GM19468 (cell line): Measurements from ENCODE around the gene KCNH2.

Experiments
- ATAC-seq: cut with Tn5 transposase; IDR thresholded peaks from one replicate; pipeline ENCODE4 v1.9.1; 2021; ENCODE audit warnings: mild to moderate bottlenecking, moderate library complexity, moderate number of reproducible peaks; ENCODE audit not compliant: unreplicated experiment; ENCODE audit errors: extremely low read depth

The KCNH2 gene

GRCh38 chr7:150977382-150978125, 567 bp downstream of the KCNH2 start:
- no peak for ATAC-seq

DNA sequence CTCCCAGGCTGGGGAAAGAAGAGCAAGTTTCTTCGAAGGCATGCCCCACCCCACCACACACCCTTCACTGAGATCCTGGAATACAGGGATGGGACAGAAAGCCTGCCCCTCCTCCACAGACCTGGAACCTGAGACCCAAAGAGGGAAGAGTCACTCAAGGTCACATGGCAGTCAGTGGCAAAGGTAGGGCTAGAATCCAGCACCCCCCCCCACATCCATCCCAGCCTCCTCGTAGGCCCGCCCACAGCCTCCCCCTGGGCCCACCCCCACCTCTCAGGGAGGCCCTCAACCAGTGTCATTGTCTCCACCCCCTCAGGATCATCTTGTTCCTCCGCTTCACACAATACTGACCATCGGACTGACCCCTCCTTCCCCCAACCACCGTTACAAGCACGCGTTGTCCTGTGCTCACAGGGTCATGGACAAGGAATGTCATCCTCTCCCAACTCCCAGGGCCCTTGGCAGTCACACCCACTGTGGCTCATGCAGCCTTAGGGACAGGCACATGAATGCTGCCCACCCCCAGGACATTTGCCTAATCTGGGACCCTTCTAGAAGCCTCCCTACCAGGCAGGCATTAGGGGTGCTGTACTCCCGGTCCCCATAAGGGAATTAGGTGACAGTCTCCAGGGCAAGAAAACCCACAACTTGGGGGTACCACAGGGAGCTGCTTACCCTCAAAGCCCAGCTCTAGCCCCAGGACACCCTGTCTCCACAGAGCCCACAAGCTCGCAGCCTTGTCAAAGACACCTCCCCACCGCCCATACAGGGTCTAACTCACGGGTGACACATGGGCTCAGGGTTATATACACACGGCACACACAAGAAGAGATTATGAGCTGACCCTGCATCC, 1.4 kb downstream of the KCNH2 start:
- no peak for ATAC-seq

DNA sequence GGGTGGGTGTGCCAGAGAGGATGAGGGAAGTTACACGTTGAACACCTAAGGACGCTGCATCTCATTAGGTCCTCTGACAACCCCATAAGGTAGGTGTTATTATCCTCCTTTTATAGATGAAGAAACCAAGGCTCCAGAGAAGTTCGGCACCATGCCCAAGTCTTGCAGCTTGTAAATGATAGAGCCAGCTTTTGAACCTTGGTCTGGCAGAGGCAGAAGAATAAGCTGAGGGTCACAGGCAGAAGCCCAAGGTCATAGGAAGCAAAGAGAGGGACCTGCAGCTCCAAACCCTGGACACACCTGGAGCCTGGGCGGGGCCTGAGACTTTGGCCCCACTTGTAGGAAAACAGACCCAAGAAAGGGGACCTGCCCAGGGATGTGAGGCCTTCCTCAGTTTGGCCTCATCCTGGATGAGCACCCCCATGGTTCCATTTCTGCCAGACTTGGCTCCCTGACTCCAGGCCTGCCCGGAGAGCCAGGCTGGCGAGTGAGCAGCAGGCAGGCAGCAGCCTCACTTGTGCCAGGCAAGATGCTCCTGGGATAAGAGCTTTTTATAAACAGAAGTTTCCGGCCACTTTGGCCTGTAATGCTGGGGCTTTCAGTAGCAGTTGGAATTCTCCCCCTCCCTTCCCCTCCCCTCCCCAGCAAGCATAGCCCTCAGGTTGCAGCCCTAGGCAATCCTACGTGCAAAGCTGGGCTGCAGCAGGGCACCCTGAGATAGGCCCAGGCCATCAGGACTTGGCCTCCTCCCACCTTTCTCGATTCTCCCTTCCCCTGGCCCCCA, 2.4 kb downstream of the KCNH2 start:
- no peak for ATAC-seq

DNA sequence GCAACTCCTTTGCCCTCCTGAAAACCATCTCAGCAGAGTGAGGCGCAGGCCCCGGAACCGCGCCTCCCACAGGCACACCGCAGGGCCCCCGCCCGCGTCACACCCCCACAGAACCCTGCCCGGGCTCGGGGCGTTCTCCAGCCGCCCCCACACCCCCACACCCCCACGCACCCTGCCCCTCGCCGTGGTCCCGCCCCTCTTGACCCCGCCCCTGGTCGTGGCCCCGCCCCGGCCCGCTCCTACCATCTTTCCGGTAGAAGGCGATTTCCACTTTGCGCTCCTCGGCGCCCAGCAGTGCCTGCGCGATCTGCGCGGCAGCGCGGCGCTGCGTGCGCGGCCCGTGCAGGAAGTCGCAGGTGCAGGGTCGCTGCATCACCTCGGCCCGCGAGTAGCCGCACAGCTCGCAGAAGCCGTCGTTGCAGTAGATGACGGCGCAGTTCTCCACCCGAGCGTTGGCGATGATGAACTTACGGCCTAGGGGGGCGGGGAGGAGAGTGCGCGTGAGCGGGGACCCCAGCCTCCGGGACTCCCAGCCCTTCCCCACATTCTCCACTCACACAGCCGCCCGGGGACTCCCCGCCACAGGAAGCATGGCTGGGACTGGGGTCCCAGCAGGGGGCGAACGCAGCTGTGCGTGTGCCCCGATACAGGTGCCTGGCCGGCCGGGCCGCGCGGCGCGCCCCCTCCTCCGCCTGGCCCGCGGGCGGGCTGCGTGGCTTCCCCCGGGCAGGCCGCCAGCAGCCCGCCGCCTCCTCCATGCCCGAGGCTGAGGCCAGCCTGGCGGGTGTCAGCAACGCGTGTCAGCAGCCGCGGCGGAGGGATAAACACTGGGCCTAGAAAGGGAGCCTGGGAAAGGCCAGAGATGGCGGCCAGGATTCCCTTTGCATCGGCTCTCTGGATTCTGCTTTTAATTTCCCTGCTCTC, 3.4 kb downstream of the KCNH2 start:
- ATAC-seq: peak; percentile 64

DNA sequence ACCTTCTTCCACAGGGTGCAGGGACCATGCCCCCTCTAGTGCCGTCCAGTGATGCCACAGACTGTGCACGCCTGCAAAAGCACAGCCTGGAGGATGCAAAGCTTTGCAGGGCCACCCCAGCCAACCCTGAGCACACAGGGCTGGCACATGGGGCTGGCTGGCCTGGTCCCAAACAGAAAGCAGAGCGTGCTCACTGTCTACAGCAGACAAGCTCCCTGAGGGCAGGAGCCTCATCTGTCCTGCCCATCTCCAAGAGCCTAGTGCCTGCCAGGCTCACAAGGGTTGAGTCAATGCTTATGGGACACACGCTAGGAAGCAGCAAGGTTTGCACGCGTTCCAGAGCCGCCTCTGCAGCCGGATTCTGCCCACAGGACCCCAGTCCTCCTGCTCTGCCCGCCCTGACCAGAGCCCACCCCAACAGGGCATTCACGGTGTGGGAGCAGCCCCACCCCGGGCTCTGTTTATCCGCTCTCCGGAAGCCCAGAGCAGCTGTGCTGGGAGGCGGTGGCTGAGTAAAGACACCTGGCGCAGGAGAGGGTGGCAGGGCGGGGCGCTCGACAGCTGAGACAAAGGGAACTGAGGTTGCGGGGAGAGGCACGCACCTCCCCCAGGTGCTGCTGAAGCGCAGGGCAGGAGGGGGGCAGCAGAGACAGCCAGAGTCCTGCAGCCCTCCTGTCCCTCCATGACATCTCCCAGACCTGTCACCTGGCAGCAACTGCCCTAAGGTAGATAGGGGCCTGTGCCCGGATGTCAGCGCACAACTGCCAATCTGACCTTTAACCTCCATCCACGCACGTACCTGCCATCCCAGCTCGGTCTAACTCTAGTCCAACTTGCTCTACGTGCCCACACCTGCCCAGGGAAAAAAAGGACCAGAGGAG, 4.3 kb downstream of the KCNH2 start:
- no peak for ATAC-seq

DNA sequence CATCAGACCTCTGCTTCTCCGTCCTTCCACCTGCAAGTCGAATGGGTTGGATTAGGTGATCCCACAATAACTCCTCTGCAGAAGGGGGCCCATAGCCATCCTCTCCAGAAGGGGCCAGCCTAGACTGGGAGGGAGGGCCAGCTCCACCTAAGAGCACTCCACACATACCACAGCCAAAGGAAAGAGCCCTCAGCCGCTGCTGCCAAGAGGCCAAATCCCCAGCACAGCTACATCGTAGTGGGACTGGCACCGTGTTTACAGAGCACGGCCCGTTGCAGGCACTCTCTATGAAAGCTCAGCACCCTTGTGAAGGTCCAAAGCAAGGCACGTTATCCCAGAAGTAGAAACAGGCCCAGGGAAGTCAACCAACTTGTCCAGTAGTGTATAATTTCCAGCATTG, 5.4 kb downstream of the KCNH2 start:
- ATAC-seq: no peak

GRCh38 chr7:150972023-150972468, 6.1 kb downstream of the KCNH2 start:
- no peak for ATAC-seq

- ATAC-seq: no peak
These were observed 6.7 kb downstream of the KCNH2 start for GRCh38 chr7:150971242-150972022.

DNA sequence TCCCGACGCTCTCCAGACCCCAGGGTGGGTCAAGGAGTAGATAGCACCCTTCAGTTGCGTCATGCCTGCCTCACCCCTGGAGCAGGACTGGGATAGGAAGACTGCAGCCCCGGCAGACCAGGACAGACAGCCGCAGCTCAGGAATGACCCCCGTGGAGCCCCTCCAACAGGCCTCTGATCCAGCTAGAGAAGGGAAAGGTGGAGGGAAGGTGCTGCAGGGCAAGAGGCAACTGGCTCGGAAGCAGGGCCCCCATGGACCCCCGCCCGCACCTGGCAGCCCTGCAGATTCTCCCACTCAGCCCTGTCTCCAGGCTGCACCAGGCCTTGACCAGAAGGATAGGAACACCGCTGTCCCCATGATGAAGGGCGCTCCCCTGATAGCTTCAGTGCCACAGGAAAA, 7.7 kb downstream of the KCNH2 start:
- ATAC-seq: no peak

DNA sequence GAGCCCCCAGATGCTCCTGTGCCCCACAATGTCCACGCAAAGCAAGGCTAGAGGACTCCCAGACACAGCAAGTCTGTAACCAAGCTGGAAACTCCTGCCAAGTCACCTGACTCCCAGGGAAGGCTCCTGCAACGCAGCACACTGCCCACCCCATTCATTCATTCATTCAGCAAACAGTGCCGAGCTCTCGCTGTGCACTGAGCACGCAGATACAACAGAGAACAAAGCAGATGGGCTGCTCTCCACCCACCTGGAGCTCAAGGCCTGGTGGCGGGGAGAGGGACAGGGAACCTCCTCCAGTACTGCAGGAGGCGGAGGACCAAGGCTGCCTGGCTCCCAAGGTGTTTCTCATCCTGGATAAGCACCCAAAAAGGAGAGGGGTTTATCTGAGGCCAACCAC, 8.6 kb downstream of the KCNH2 start:
- ATAC-seq: no peak

GRCh38 chr7:150968734-150969372, 9.3 kb downstream of the KCNH2 start:
- no peak for ATAC-seq

DNA sequence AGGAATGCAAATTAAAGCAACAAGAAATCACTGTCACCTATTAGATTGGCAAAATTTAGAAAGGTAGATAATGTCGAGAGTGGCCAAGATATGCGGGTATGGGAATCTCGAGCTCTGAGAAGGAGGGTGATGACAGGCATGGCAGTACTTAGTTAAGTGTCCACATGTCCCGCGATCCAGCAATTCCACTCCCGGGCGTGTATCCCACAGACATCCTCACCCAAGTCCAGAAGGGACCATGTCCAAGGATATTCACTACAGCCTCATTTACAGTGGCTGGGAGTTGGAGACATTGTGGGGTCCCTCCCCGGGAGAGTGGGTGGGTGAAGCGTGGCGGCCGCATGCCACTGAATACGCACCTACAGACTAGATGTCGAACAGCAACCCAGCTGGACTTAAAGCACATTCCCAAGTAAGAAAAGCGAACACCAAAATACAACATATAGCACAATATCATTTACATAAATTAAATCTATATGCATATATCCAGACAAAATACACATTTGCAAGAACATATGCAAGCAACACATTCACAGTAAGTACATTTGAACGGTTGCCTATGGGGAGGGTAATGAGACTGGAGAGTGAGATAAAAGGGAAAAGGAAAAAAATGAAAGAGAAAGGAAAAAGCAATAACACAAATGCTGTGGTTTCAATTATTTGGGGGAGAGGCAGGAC, 9.9 kb downstream of the KCNH2 start:
- no peak for ATAC-seq

GRCh38 chr7:150967349-150967748, 10.8 kb downstream of the KCNH2 start:
- no peak for ATAC-seq

DNA sequence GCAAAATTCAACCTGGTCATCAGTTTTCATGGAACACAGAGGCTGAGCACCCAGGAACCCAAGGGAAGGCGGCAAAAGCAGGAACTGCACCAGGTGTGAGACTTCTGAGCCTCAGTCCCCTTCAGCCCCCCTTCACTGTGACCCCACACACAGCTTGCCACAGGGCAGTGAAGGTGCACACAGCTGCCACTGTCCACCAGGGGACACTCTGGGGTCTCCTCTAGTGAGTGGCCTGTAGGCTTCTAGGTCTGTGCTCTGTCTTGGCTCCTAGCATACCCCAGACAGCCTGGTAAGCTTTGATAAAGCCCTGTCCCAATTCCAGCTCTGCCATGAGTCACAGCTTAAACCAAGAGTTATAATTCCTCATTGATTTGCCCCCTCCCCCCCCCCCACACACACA, 12.1 kb downstream of the KCNH2 start:
- ATAC-seq: no peak

DNA sequence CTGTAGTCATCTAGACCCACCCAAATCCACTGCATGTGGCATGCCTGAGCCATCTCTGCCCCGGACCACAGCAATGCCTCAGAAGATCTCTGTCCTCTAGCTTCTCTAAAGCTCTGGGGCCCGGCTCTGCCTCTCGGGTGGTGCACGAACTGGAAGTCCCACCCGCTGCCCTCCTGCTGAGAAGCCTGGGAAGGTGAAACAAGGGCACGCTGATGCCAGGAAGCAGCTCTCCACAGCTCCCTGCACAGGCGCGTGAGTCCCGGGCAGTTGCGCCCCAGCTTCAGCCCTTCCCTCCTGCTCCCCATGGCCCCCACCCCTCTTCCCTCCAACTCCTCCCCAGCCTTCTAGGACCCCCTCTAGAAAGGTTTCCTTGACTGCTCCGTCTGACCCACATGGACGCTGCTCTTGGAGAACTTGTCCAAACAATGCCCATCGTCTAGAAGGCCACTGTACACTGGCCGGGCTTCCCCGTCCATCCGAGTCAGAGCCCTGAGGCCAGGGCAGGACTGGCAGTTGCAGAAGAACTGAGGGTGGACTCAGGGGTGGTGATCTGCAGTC, 12.8 kb downstream of the KCNH2 start:
- no peak for ATAC-seq

- no peak for ATAC-seq
These were observed 13.5 kb downstream of the KCNH2 start for GRCh38 chr7:150964593-150965111.
